ENCODE results near the gene CKS1B. TPM values are rescaled to one million over a fixed set of nuclear protein-coding genes. Genes with fewer than 3 reads are reported as not detected.

The CKS1B gene
- total and polyA plus RNA-seq, 9 of the 15 experiments (the other 6 are each of a cell fraction or from before 2014, with no cell fraction given), result 215 to 1,103 (median 460) TPM

- 0 out of 2 replicates have a peak, but pooled peaks have one; percentile 68 for TF ChIP-seq HES1 (IDR thresholded peaks at IDR 0.05; ENCODE audit: low read depth)
- no peak for TF ChIP-seq CHAMP1 (IDR thresholded peaks at IDR 0.05)
- TF ChIP-seq KHSRP (IDR thresholded peaks at IDR 0.05), result peak; percentile 74
- no peak for TF ChIP-seq TARDBP (IDR thresholded peaks at IDR 0.05)
- TF ChIP-seq PKNOX1 (IDR thresholded peaks at IDR 0.05), result peak; percentile 93
- TF ChIP-seq SMAD2 (IDR thresholded peaks at IDR 0.05; ENCODE audit: low read depth, low read length), result no peak
- TF ChIP-seq CREB1 (IDR thresholded peaks at IDR 0.05), result peak; percentile 97
- TF ChIP-seq CREB1 (CRISPR knock-in tag; IDR thresholded peaks at IDR 0.05), result peak; percentile 96
- no peak for TF ChIP-seq MAFG (tag; conservative IDR thresholded peaks at IDR 0.05)
- no peak for TF ChIP-seq ZFP36 (IDR thresholded peaks at IDR 0.05; ENCODE audit: low read depth, low read length, partially characterized antibody)
- no peak for TF ChIP-seq MXD1 (CRISPR knock-in tag; IDR thresholded peaks at IDR 0.05; ENCODE audit: borderline replicate concordance, poor library complexity, severe bottlenecking)
- TF ChIP-seq MEF2D (tag; conservative IDR thresholded peaks at IDR 0.05; ENCODE audit: low read depth), result peak; percentile 58; the same call in 1 of the 2 replicates
- no peak for TF ChIP-seq MTA2 (IDR thresholded peaks at IDR 0.05; ENCODE audit: low read depth)
- TF ChIP-seq ZNF354B (CRISPR knock-in tag; IDR thresholded peaks at IDR 0.05), result no peak
- 0 out of 4 replicates have a peak, but pooled peaks of 1 of the 2 experiments have one; percentile 75 for TF ChIP-seq MAZ (CRISPR knock-in tag; conservative IDR thresholded peaks at IDR 0.05 in 1 of 2, IDR thresholded peaks at IDR 0.05 in 1 of 2)
- TF ChIP-seq DACH1 (IDR thresholded peaks at IDR 0.05; ENCODE audit: partially characterized antibody), result no peak
- no peak for TF ChIP-seq ZBTB2 (IDR thresholded peaks at IDR 0.05)
- TF ChIP-seq ZNF395 (CRISPR knock-in tag; IDR thresholded peaks at IDR 0.05), result peak; percentile 57; the same call in 1 of the 2 replicates
Measured at GRCh38 chr1:154937085-154937987, 37.1 kb upstream of the CKS1B start (continued).
